Measurements from ENCODE around the gene IFNAR2.

- no peak for TF ChIP-seq REST (IDR thresholded peaks at IDR 0.05; ENCODE audit: insufficient read depth in 1 of 2, low read depth in 2 of 2, low read length in 2 of 2)
- TF ChIP-seq TAF1 (IDR thresholded peaks at IDR 0.05; ENCODE audit: borderline replicate concordance, insufficient read depth, low read length), result no peak
Observed at GRCh38 chr21:33244082-33244778, 14.5 kb downstream of the IFNAR2 start.
